MG63 (cell line): ENCODE data around the gene ACSS1. TPM values are rescaled to one million over a fixed set of nuclear protein-coding genes. Genes with fewer than 3 reads are reported as not detected.
A peak's percentile ranks its signal among the peaks of the same experiment; 100 is the strongest.

ENCODE experiments used
- DNase-seq: peaks from one replicate; pipeline ENCODE4 v3.0.0-alpha.2; 2020
- H3K27me3 ChIP-seq: fragments of 250-450 bp; sonication (Bioruptor Pico); 2 replicates; pipeline ENCODE4 v1.5.1; 2020; ENCODE audit warnings: mild to moderate bottlenecking, moderate library complexity
- H3K36me3 ChIP-seq: fragments of 250-450 bp; sonication (Bioruptor Pico); 2 replicates; pipeline ENCODE4 v1.5.1; 2020; ENCODE audit warnings: mild to moderate bottlenecking, moderate library complexity
- H3K4me3 ChIP-seq: fragments of 250-450 bp; sonication (Bioruptor Pico); 2 replicates; pipeline ENCODE4 v1.5.1; 2020; ENCODE audit warnings: mild to moderate bottlenecking, moderate library complexity
- H3K9me3 ChIP-seq: fragments of 250-450 bp; sonication (Bioruptor Pico); 2 replicates; pipeline ENCODE4 v1.5.1; 2020; ENCODE audit warnings: mild to moderate bottlenecking, moderate library complexity
- total RNA-seq: library from RNA; depleted of rRNA; stranded (reverse); fragments of >200 nt; shearing (Covaris generic); gene quantifications from 2 replicates; pipeline ENCODE4 v1.2.3, GENCODE V29; 2014; ENCODE audit warnings: low replicate concordance

The ACSS1 gene
- total RNA-seq, 1 experiment from 2014 or later, result 0.10 TPM

DNA sequence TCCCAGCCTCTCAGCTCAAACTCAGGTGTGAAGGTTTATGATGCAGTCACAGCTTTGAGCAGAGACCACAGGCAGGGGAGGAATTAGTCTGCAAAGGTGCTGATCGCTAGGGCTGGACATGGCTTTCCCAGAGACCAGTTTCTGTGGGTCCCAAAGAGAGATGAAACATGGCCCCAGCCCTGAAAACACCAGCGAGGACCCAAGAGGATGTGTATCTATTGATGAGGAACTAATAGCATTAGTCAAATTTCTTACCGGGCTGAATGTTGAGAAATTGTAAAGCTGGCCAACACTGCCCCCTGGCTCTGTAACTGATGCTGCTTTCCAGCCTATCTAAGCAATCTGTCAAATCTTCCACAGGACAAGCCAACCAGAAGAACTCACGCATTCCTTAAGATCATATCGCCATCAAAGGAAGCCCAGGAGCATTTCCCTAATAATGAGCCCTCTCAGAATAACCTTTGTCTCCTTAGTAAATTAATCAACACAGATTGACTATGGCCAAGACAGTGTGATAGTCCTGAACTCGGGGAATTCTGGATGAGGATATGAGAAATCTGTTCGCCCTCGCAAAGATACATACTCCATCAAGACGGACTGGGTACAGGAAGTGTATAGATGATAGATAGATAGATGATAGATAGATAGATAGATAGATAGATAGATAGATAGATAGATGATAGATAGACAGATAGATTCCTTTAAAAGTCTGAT lies 7.8 kb upstream of the ACSS1 start:
- Histone ChIP-seq H3K9me3 (peaks cover 3% of the 10 kb centered on the region; the same call in 1 of the 2 replicates), H3K4me3 (no peak overlapping the region), H3K36me3 (no peaks in the 10 kb centered on the region), H3K27me3 (peaks cover 12% of the 10 kb centered on the region; the same call in 1 of the 2 replicates)
- no peak for DNase-seq

- H3K9me3 ChIP-seq, result peaks cover 3% of the 10 kb centered on the region; the same call in 1 of the 2 replicates
- no peak for DNase-seq
- H3K27me3 ChIP-seq, result peaks cover 7% of the 10 kb centered on the region; the same call in 1 of the 2 replicates
- H3K36me3 ChIP-seq, result no peaks in the 10 kb centered on the region
- H3K4me3 ChIP-seq, result no peak overlapping the region
These were observed 7.2 kb upstream of the ACSS1 start for GRCh38 chr20:25065072-25065624.

GRCh38 chr20:25064561-25065071 lies 6.7 kb upstream of the ACSS1 start:
- Histone ChIP-seq H3K4me3 (no peak overlapping the region), H3K36me3 (no peaks in the 10 kb centered on the region), H3K27me3 (peaks cover 6% of the 10 kb centered on the region; the same call in 1 of the 2 replicates), H3K9me3 (peaks cover 3% of the 10 kb centered on the region; the same call in 1 of the 2 replicates)
- DNase-seq, result no peak

- Histone ChIP-seq H3K36me3 (no peaks in the 10 kb centered on the region), H3K9me3 (peaks cover 1% of the 10 kb centered on the region; the same call in 1 of the 2 replicates), H3K4me3 (no peak overlapping the region), H3K27me3 (peaks cover 3% of the 10 kb centered on the region; the same call in 1 of the 2 replicates)
- DNase-seq, result no peak
These were observed 6.0 kb upstream of the ACSS1 start for GRCh38 chr20:25063981-25064380.

- no peaks in the 10 kb centered on the region; the same call in 1 of the 2 replicates for H3K27me3 ChIP-seq
- H3K36me3 ChIP-seq, result no peaks in the 10 kb centered on the region
- H3K9me3 ChIP-seq, result no peaks in the 10 kb centered on the region; the same call in 1 of the 2 replicates
- no peak overlapping the region for H3K4me3 ChIP-seq
- no peak for DNase-seq
These were observed 5.6 kb upstream of the ACSS1 start for GRCh38 chr20:25063546-25063945.

GRCh38 chr20:25062841-25063240 lies 4.9 kb upstream of the ACSS1 start:
- no peaks in the 10 kb centered on the region for H3K9me3 ChIP-seq
- H3K27me3 ChIP-seq, result no peaks in the 10 kb centered on the region; the same call in 1 of the 2 replicates
- DNase-seq, result no peak

GRCh38 chr20:25061821-25062530 lies 4.0 kb upstream of the ACSS1 start:
- Histone ChIP-seq H3K4me3 (no peak overlapping the region), H3K27me3 (no peaks in the 10 kb centered on the region; the same call in 1 of the 2 replicates), H3K36me3 (no peaks in the 10 kb centered on the region), H3K9me3 (no peaks in the 10 kb centered on the region)
- DNase-seq, result no peak

More at GRCh38 chr20:25062841-25063240, 4.9 kb upstream of the ACSS1 start:
- Histone ChIP-seq H3K4me3 (no peak overlapping the region), H3K36me3 (no peaks in the 10 kb centered on the region)

DNA sequence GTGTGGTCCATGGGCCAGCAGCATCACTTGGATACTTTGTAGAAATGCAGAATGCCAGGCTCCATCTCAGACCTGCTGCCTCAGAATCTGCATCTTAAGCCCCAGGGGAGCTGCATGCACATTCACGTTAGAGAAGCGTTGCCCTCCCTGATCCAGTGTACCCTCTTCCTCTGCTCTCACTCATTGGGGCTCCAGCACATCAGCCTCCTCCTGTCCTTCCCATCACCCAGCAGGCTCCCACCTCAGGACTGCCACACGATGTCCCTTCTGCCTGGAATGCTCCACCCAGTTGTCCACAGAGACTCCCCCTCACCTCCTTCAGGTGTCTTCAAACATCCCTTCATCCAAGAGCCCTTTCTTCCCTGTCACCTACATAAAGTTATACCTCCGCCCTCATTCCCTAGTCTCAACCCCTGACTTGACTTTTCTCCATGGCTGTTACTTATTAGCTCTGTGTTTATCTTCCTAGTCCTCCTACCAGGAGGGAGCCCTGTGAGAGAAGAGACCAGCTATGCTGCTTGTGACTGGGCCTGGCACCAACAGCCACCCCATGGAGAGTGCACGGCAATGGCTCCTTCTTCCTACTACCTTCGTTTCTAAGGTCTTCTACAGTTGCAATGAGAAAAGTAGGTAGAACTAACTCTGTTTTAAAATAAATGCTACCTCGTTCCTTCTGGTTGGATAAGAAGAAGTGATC lies 3.3 kb upstream of the ACSS1 start:
- Histone ChIP-seq H3K4me3 (no peak overlapping the region), H3K27me3 (no peaks in the 10 kb centered on the region; the same call in 1 of the 2 replicates), H3K36me3 (no peaks in the 10 kb centered on the region), H3K9me3 (no peaks in the 10 kb centered on the region)
- DNase-seq, result no peak

DNA sequence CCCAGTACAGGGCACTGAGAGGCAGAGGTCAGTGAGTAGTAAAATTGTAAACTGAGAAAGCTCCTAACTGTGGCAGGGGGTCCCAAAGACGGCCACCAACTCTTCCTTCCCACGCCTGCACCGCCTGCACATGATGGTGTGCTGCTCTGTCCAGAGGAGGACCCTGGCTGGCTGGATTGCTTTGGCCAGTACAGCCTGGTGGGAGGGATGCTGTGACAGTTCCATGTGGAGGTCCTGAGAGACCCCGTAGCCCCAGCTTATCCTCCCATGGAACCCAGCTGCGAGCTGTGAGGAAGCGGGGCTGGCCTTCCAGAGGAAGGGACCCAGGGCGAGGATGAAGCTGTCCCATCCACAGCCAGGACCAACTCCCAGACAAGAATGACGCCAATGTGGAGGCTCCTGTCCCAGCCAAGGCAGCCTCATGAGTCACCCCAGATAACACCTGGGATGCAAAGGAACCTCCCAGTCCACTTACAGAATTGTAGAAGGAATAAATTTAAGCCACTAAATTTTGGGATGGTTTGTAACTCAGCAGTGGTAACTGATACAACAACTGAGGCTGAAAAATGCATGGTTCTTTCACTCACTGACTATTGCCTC lies 2.0 kb upstream of the ACSS1 start:
- H3K9me3 ChIP-seq, result no peaks in the 10 kb centered on the region
- H3K4me3 ChIP-seq, result no peak overlapping the region
- no peak for DNase-seq
- no peaks in the 10 kb centered on the region; the same call in 1 of the 2 replicates for H3K27me3 ChIP-seq
- no peaks in the 10 kb centered on the region for H3K36me3 ChIP-seq

DNA sequence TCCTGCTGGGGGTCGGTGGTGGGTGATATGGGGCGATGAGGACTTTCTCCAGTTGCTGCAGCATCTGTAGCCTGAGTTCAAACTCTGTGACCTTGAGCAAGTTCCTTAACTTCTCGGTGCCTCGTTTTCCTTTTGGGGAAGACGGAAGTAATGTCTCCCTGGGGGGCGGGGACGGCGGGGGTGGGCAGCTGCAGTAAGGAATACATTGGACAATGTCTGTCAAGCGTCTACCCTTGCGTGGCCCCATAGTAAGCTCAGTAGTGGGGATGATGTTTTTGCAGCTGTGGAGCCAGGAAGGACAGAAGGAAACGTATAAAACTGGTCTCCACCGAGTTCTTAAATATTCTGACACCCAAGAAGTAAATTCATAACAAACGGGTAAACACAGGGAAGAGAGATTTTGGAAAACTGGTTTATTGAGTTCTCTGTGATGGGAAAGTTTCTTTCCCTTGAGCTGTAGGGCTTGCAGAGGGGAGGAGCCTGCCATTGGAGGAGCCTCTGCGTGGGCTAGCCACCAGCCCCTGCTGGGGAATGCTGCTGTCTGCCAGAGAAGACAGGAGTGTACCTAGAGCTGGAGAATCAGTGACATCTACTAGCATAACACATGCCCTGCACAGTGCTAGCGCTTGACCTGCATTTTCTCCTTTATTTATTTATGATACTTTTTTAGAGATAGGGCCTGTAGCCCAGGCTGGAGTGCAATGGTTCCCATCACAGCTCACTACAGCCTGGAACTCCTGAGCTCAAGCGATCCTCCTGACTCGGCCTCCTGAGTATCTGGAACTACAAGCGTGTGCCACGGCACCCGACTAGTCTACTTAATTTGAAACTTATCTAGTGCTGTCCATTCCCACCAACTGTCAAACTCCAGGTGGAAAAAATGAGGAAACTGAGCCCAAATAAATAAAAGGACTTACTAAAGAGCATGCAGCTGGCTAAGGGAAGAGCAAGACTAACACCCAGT lies 1.2 kb upstream of the ACSS1 start:
- Histone ChIP-seq H3K36me3 (no peaks in the 10 kb centered on the region), H3K9me3 (no peaks in the 10 kb centered on the region), H3K4me3 (no peak overlapping the region), H3K27me3 (no peaks in the 10 kb centered on the region; the same call in 1 of the 2 replicates)
- DNase-seq, result no peak

GRCh38 chr20:25057234-25058050 lies 497 bp downstream of the ACSS1 start:
- DNase-seq, result peak; percentile 22
- Histone ChIP-seq H3K36me3 (no peaks in the 10 kb centered on the region), H3K4me3 (no peak overlapping the region; the same call in 1 of the 2 replicates), H3K9me3 (no peaks in the 10 kb centered on the region), H3K27me3 (no peaks in the 10 kb centered on the region; the same call in 1 of the 2 replicates)

GRCh38 chr20:25056690-25057233 lies 1.2 kb downstream of the ACSS1 start:
- H3K9me3 ChIP-seq, result no peaks in the 10 kb centered on the region
- no peak overlapping the region for H3K4me3 ChIP-seq
- H3K27me3 ChIP-seq, result no peaks in the 10 kb centered on the region; the same call in 1 of the 2 replicates
- DNase-seq, result no peak
- H3K36me3 ChIP-seq, result no peaks in the 10 kb centered on the region

GRCh38 chr20:25055711-25056495 lies 2.0 kb downstream of the ACSS1 start:
- no peak overlapping the region for H3K4me3 ChIP-seq
- no peak for DNase-seq
- H3K9me3 ChIP-seq, result no peaks in the 10 kb centered on the region
- no peaks in the 10 kb centered on the region; the same call in 1 of the 2 replicates for H3K27me3 ChIP-seq
- no peaks in the 10 kb centered on the region for H3K36me3 ChIP-seq
